Upper lobe of left lung (tissue), 4 donors: ENCODE results near the gene HPCAL1.

Experiments used
- POLR2A ChIP-seq, 4 donors: fragments of 450-650 bp; IDR thresholded peaks; one replicate each; pipeline ENCODE4 v1.5.1; 2016 to 2017; ENCODE audit warnings: antibody characterized with exemption in 4 of 4, mild to moderate bottlenecking in 2 of 4
- POLR2AphosphoS5 ChIP-seq, 2 donors: sonication (generic); formaldehyde crosslinking; IDR thresholded peaks; one replicate each; pipeline ENCODE4 v1.5.1; 2017; ENCODE audit warnings: antibody characterized with exemption in 2 of 2
- TF ChIP-seq, protein P1 (sequence below), 6 experiments: fragments of 450-650 bp in 4 of 6; fragments of 200-600 bp in 2 of 6; sonication (generic) in 2 of 6; IDR thresholded peaks; one replicate each; pipeline ENCODE4 v1.5.1; 2016 to 2019; ENCODE audit warnings: antibody characterized with exemption in 6 of 6

GRCh38 chr2:10338270-10339188, 35.8 kb downstream of the HPCAL1 start:
- TF ChIP-seq, protein P1, sequence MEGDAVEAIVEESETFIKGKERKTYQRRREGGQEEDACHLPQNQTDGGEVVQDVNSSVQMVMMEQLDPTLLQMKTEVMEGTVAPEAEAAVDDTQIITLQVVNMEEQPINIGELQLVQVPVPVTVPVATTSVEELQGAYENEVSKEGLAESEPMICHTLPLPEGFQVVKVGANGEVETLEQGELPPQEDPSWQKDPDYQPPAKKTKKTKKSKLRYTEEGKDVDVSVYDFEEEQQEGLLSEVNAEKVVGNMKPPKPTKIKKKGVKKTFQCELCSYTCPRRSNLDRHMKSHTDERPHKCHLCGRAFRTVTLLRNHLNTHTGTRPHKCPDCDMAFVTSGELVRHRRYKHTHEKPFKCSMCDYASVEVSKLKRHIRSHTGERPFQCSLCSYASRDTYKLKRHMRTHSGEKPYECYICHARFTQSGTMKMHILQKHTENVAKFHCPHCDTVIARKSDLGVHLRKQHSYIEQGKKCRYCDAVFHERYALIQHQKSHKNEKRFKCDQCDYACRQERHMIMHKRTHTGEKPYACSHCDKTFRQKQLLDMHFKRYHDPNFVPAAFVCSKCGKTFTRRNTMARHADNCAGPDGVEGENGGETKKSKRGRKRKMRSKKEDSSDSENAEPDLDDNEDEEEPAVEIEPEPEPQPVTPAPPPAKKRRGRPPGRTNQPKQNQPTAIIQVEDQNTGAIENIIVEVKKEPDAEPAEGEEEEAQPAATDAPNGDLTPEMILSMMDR (IDR thresholded peaks at IDR 0.05), result no peak
- no peak for TF ChIP-seq POLR2A (IDR thresholded peaks at IDR 0.05)
- TF ChIP-seq POLR2AphosphoS5 (IDR thresholded peaks at IDR 0.05), result no peak
